ENCODE measurements around the gene STK32C.
"Not testable (repeated sequence)": the region's sequence is repeated elsewhere in the genome, so short reads cannot be mapped to it uniquely, and the experiment has no call there.

The STK32C gene

GRCh38 chr10:132339276-132339675 is 31.5 kb upstream of the STK32C start:
- no peak for DNase-seq (ENCODE audit: extremely low read depth in 1 of 2, low read depth in 1 of 2)

GRCh38 chr10:132338876-132339275 is 31.1 kb upstream of the STK32C start:
- no peak for DNase-seq (ENCODE audit: extremely low read depth in 1 of 2, low read depth in 1 of 2)

GRCh38 chr10:132337854-132338253 is 30.1 kb upstream of the STK32C start:
- not testable (repeated sequence) for DNase-seq (ENCODE audit: extremely low read depth in 1 of 2, low read depth in 1 of 2)

- DNase-seq (ENCODE audit: extremely low read depth in 1 of 2, low read depth in 1 of 2): no peak
Measured at GRCh38 chr10:132336919-132337407, 29.2 kb upstream of the STK32C start.

- no peak for DNase-seq (ENCODE audit: extremely low read depth in 1 of 2, low read depth in 1 of 2)
Measured at GRCh38 chr10:132336064-132336746, 28.5 kb upstream of the STK32C start.

- DNase-seq (ENCODE audit: extremely low read depth in 1 of 2, low read depth in 1 of 2): no peak
Measured at GRCh38 chr10:132335189-132336063, 27.7 kb upstream of the STK32C start.

GRCh38 chr10:132334631-132335188 is 27.0 kb upstream of the STK32C start:
- DNase-seq (ENCODE audit: extremely low read depth in 1 of 2, low read depth in 1 of 2): no peak

GRCh38 chr10:132333386-132333785 is 25.6 kb upstream of the STK32C start:
- no peak for DNase-seq (ENCODE audit: extremely low read depth in 1 of 2, low read depth in 1 of 2)

GRCh38 chr10:132332433-132332754 is 24.6 kb upstream of the STK32C start:
- DNase-seq (ENCODE audit: extremely low read depth in 1 of 2, low read depth in 1 of 2): no peak

GRCh38 chr10:132331601-132332432 is 24.1 kb upstream of the STK32C start, which contains the start of gene LRRC27:
Gene LRRC27, plus strand, starts transcription at chr10:132332193. Its CDS starts 1,332 bp downstream, at chr10:132333525.
- peak; percentile 97 to 99 for DNase-seq (ENCODE audit: extremely low read depth in 1 of 2, low read depth in 1 of 2)

- no peak for DNase-seq (ENCODE audit: extremely low read depth in 1 of 2, low read depth in 1 of 2)
Measured at GRCh38 chr10:132330486-132330833, 22.7 kb upstream of the STK32C start.

- DNase-seq (ENCODE audit: extremely low read depth in 1 of 2, low read depth in 1 of 2): no peak
Measured at GRCh38 chr10:132329565-132330485, 22.1 kb upstream of the STK32C start.

GRCh38 chr10:132328738-132329137 is 21.0 kb upstream of the STK32C start:
- no peak for DNase-seq (ENCODE audit: extremely low read depth in 1 of 2, low read depth in 1 of 2)

- DNase-seq (ENCODE audit: extremely low read depth in 1 of 2, low read depth in 1 of 2): no peak
Measured at GRCh38 chr10:132328106-132328505, 20.4 kb upstream of the STK32C start.

- DNase-seq (ENCODE audit: extremely low read depth in 1 of 2, low read depth in 1 of 2): no peak
Measured at GRCh38 chr10:132326925-132327324, 19.2 kb upstream of the STK32C start.

GRCh38 chr10:132326344-132326889 is 18.7 kb upstream of the STK32C start:
- no peak for DNase-seq (ENCODE audit: extremely low read depth in 1 of 2, low read depth in 1 of 2)

GRCh38 chr10:132324186-132324585 is 16.4 kb upstream of the STK32C start:
- no peak for DNase-seq (ENCODE audit: extremely low read depth in 1 of 2, low read depth in 1 of 2)

- no peak for DNase-seq (ENCODE audit: extremely low read depth in 1 of 2, low read depth in 1 of 2)
Measured at GRCh38 chr10:132322586-132323048, 14.9 kb upstream of the STK32C start.

- DNase-seq (ENCODE audit: extremely low read depth in 1 of 2, low read depth in 1 of 2): no peak
Measured at GRCh38 chr10:132321726-132322125, 14.0 kb upstream of the STK32C start.

Data from stimulated activated CD8-positive, alpha-beta memory T cell treated with anti-CD3 and anti-CD28 coated beads, Interleukin-7, amount 100 ng/mL, for 48 hours (primary cell).